Midbrain (tissue), 1 donor: ENCODE data around the gene PLEKHA8.
"Not testable (repeated sequence)": the region's sequence is repeated elsewhere in the genome, so short reads cannot be mapped to it uniquely, and the experiment has no call there.

ENCODE experiments used
- DNase-seq: peaks from one replicate; lab custom pipeline; 2025; lab: John Stamatoyannopoulos, UW

The PLEKHA8 gene

DNA sequence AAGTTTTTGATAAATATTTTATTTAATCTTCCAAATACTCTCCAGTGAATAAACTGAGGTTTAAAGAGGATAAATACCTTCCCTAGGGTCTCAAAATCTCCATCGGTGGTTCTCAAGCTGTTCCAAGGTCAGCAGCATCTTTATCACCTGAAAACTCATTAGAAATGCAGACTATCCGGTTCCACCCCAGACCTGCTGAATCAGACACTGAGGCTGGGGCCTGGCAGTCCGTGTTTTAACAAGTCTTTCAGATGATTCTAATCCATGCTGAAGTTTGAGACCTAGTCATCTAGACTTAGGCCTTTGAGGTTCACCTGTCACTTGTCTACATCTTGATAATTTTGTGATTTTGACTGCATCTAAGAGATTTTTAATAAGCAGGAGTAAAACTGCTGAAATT lies 37.5 kb downstream of the PLEKHA8 start:
- DNase-seq: no peak

- no peak for DNase-seq
Observed at GRCh38 chr7:30066687-30067086, 38.5 kb downstream of the PLEKHA8 start.

DNA sequence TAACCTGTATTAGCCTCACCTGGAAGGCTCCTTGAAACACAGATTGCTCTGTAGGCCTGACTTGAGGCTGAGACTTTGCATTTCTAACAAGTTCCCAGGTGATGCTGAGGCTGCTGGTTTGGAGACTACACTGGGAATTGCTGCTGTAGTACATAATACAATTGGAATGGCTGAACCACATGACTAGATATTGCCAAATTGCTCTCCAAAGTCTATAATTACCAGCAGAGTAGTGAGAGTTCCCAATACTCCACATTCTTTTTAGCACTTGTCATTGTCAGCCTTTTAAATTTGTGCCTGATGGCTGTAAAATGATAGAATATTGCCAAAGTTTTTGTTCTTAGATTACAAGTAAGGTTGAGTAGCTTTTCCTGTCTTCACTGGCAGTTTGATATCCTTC lies 39.9 kb downstream of the PLEKHA8 start:
- no peak for DNase-seq

- no peak for DNase-seq
Observed at GRCh38 chr7:30069096-30069867, 41.1 kb downstream of the PLEKHA8 start.

- no peak for DNase-seq
Observed at GRCh38 chr7:30070052-30070451, 41.8 kb downstream of the PLEKHA8 start.

DNA sequence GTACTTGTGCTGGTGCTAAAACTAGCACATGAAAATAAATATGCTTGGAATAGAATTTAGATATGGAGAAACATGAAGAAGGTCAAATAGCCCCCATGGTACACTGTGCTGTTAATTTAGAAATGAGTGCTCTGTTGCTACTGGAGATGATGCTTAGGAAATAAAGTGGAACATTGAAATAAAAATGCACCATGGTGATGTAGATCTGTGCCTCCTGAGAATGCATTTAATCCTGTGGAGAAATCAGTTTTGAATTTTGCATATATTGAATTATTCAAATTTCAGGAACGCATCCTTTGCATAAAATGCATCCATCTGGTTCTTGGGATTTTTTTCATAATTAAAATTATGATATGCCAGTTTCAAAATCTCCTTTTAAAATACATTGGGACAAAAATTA lies 44.5 kb downstream of the PLEKHA8 start:
- DNase-seq: no peak

GRCh38 chr7:30074422-30075030 lies 46.3 kb downstream of the PLEKHA8 start:
- DNase-seq: no peak

DNA sequence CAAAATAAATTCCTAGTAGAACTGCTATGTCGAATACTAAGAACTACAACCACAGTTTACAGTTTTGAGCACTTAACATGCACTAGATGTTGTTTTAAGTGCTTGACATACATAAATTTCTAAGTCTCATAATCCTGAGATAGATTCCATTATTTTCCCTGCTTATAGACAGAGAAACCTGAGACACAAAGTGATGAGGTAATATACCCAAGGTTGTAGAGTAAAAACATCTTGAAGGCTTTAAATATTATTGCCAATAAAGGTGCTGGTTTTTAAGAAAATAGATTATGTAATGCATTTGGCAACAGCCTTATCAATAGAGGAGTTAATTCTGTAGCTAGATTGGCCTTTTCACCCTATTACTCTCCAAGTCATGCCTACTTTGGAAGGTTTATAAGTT lies 48.2 kb downstream of the PLEKHA8 start:
- no peak for DNase-seq

GRCh38 chr7:30078280-30078679 lies 50.1 kb downstream of the PLEKHA8 start:
- DNase-seq: no peak

DNA sequence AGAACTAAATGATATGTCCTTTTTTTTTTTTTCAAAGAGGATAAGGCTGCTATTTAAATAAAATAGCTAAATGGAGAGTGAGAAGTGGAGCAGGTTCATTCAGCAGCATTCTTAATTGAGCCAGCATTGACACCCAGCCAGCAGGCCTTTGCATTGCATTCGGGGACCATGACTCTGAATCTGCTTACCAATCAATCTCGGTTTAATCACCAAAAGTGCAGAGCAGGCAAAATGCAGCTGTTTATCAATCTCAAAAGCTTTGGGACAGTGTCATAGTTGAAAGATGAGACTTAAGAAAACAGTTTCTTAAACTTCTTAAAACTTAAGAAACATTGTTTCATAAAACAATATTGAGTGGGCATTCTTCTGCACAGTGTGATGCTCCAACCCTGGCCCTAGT lies 51.7 kb downstream of the PLEKHA8 start:
- DNase-seq: no peak

- DNase-seq: no peak
Observed at GRCh38 chr7:30080818-30081217, 52.6 kb downstream of the PLEKHA8 start.

DNA sequence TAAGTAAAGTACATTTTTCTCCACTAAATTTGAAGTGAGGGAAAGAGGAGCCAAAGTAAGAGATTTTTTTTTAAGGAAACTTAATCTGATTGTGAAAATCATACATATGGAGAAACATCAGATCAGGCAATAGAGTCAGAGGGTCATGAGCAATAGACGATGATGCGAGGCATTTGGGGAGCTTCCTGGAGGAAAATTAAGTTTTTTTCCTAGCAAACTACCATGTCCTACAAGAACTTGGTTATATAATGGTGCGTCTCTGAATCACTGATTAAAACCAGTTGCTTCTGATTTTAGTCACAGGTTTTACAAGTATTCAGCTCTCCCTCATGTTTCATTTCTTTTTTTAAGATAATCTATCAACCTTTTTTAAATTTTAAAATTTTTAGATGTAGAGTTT lies 54.5 kb downstream of the PLEKHA8 start:
- DNase-seq: no peak

DNA sequence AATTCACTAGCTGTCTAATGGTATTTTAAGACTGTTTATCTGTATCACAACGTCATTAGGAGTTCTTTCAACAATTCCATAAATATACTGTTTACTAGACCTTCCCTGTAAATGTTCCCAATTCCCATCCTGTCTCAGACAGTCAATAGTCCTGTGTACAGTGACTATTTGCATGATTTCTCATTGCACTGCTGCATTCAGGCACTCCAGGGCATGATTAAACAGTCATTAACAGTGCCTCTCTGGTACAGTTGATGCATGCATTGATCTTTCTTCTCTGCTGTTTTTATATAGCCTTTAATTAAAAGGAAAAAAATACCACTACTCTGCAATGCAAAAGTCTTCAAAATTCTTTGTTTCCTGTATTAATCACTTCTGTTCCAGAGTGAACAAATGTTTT lies 55.1 kb downstream of the PLEKHA8 start:
- DNase-seq: no peak

- no peak for DNase-seq
Observed at GRCh38 chr7:30084212-30084611, 56.0 kb downstream of the PLEKHA8 start.

GRCh38 chr7:30086529-30086928 lies 58.3 kb downstream of the PLEKHA8 start:
- DNase-seq: no peak

DNA sequence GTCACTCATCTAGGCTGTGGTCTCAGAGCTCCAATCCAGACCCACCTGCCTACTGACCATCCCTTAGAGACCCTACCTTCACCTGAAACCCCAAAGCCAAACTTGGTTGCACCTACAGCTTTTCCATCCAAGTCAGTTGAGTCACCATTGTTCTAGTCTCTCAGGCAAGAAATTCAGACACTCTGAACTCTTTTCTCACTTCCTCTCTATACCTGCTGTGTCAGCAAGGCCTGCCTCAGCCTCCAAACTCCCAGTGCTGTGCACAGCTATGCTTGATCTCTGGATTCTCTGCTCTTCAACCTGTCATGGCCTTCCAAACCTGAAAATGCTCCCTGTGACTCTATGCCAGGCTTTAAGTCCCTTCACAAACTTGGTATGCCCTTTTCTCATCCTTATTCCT lies 59.2 kb downstream of the PLEKHA8 start:
- DNase-seq: peak; percentile 11

DNA sequence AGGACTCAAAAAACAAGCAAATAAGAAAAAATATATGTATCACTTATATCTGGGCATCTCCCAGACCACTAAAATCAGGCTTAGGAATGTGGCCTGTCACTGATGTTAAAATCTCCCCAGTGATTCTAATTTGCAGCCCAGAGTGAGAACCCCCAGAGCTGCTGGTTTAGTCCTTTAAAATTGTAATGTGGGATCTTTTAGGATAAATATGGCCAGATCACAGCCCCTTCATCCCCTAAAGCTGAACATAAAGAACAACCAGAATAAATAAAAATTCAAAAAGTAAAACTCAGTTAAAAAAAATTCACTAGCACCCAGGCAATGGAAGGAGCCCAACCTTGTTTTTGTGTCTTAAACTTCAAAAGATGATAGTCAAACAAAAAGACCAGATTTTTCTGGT lies 60.1 kb downstream of the PLEKHA8 start:
- no peak for DNase-seq

GRCh38 chr7:30090111-30090510 lies 61.9 kb downstream of the PLEKHA8 start:
- no peak for DNase-seq

DNA sequence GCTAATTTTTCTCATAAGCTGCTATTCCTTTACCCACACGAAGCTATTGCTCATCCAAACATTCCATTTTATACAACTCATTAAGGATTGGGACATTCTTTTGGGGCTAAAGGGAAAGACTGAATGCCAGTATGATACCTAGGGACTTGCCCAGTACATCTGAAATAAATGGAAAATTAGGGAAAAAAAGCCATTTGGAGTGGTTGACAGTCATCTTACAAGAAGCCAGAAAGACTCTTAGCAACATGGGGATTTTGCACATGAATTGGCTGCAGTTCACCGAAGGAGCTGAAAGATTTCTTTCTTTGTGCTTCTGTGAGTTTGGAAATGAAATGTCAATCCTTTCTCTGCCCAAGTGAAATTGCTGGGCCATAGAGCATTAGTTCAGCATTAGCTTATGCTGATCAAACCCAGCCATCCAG lies 63.3 kb downstream of the PLEKHA8 start:
- DNase-seq: peak; percentile 11

- DNase-seq: no peak
Observed at GRCh38 chr7:30091987-30092386, 63.8 kb downstream of the PLEKHA8 start.

- no peak for DNase-seq
Observed at GRCh38 chr7:30093420-30093952, 65.3 kb downstream of the PLEKHA8 start.

GRCh38 chr7:30098599-30098998 lies 70.4 kb downstream of the PLEKHA8 start:
- not testable (repeated sequence) for DNase-seq

DNA sequence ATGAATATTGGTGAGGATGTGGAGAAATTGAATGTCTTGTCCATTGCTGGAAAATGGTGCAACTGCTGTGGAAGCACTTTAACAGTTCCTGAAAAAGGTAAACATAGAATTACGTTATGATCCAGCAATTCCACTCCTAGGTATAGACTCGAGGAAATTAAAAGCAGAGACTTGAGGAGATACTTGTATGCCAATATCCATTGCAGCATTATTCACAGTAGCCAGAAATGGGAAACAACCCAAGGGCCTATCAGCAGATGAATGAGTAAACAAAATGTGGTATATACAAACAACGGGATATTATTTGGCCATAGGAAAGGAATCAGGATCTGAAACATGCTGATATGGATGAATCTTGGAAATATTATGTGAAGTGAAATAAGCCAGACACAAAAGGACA lies 74.1 kb downstream of the PLEKHA8 start:
- DNase-seq: no peak

DNA sequence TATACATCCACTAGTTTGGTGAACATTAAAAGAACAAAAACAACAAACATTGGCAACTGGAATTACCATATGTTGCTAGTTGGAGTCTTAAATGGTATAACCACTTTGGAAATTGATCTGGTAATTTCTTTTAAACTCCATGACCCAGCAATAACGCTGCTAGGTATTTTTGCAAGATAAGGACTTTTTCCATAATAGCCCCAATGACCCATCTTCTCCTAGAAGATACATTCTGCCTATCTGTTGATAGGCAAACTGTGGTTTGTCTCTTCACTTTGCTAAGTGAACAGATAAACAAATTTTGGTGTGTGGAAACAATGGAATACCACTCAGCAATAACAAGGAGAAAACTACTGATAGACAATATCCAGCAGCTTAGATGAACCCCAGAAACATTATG lies 75.9 kb downstream of the PLEKHA8 start:
- DNase-seq: no peak
